Measurements from ENCODE around the gene MGAT5B.

DNA sequence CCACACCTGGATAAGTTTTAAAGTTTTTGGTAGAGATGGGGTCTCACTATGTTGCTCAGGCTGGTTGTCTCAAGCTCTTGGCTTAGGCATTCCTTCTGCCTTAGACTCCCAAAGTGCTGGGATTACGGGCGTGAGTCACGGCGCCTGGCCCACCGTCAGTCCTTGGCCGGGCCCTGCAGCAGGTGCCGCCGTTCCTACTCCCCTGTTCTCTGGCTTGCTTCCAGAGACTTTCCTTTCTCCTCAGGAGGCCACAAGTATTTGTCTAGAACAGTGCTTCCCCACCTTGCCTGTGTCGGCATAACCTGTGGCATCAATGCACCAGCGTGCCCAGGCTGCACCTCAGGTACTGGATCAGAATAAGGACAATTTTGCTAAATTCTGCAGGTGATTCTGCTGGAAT, 3.0 kb upstream of the MGAT5B start:
- TF ChIP-seq CTCF (IDR thresholded peaks at IDR 0.05) (no peak), POLR2A (IDR thresholded peaks at IDR 0.05) (no peak)

Measured in body of pancreas (tissue), 4 donors.